HepG2 (cell line): Measurements from ENCODE around the gene PLCG2. TPM values are rescaled to one million over a fixed set of nuclear protein-coding genes. Genes with fewer than 3 reads are reported as not detected.

ENCODE experiments used
- ATAC-seq: fragments of 200-7000 bp; cut with Tn5 transposase; 3 replicates; pipeline ENCODE4 v1.9.1; 2020; ENCODE audit warnings: mild to moderate bottlenecking, moderate library complexity
- BruUV-seq: library from RNA; stranded (reverse); fragments of 400-500 nt; replicated peaks from 2 replicates; lab custom pipeline; 2021; lab: Mats Ljungman, UMichigan
- CTCF ChIA-PET: fragments of 300-600 bp; formaldehyde crosslinking; extraction: SDS; loops from one replicate; lab custom pipeline; 2021; ENCODE audit warnings: low total read pairs, inconsistent platforms, low intra/inter-chr PET ratio; lab: Yijun Ruan, JAX
- POLR2A ChIA-PET: fragments of 350-600 bp; sonication (Branson Sonifier 250); formaldehyde crosslinking; loops from one replicate; lab custom pipeline; 2020; ENCODE audit warnings: antibody characterized with exemption, inconsistent platforms; lab: Yijun Ruan, JAX
- DNase-seq: peaks from one replicate; pipeline ENCODE4 v3.0.0-alpha.2; 2015; ENCODE audit warnings: low spot score
- FAIRE-seq: peaks from 3 replicates; lab custom pipeline; 2011; peaks lifted over from hg19 to GRCh38; lab: Jason Lieb, UNC
- H2AFZ ChIP-seq: one replicate; pipeline ENCODE4 v1.6.1; 2011; ENCODE audit warnings: low read length, inconsistent platforms
- H3K27ac ChIP-seq: fragments of 300-600 bp; 3 replicates; pipeline ENCODE4 v1.8.0; 2011; ENCODE audit warnings: mixed run types, mild to moderate bottlenecking, mixed read lengths, low read length, inconsistent platforms; ENCODE audit not compliant: insufficient read depth; ENCODE audit errors: extremely low read length
- H3K27me3 ChIP-seq, 2 experiments: fragments of 200-600 bp in 1 of 2; 2 replicates in 1 of 2; 3 replicates in 1 of 2; pipeline versions ENCODE4 v1.6.0 to v1.8.0; 2011; ENCODE audit warnings: low read length in 2 of 2, mild to moderate bottlenecking in 2 of 2, moderate library complexity in 2 of 2, inconsistent platforms in 1 of 2; ENCODE audit not compliant: insufficient read depth in 2 of 2, control insufficient read depth in 1 of 2
- H3K36me3 ChIP-seq, 2 experiments: fragments of 200-600 bp in 1 of 2; replicated peaks in 1 of 2; 2 replicates in 1 of 2; 3 replicates in 1 of 2; pipeline versions ENCODE4 v1.5.1 to v1.8.0; 2011; ENCODE audit warnings: low read length in 2 of 2, inconsistent platforms in 1 of 2; ENCODE audit not compliant: insufficient read depth in 2 of 2, control insufficient read depth in 1 of 2
- H3K4me1 ChIP-seq: 2 replicates; pipeline ENCODE4 v1.5.1; 2012; ENCODE audit warnings: low read length, inconsistent platforms; ENCODE audit not compliant: insufficient read depth
- H3K4me2 ChIP-seq: 2 replicates; pipeline ENCODE4 v1.6.0; 2011; ENCODE audit warnings: low read depth, low read length, inconsistent platforms
- H3K4me3 ChIP-seq, 3 experiments: fragments of 200-600 bp in 1 of 3; sonication (generic), shearing (Covaris generic) in 1 of 3; replicated peaks in 1 of 3; 2 replicates each; pipeline ENCODE4 v1.5.1; 2011 to 2016; ENCODE audit warnings: low read length in 3 of 3, inconsistent platforms in 2 of 3, low read depth in 2 of 3, mild to moderate bottlenecking in 2 of 3, control low read depth in 1 of 3, mixed read lengths in 1 of 3; ENCODE audit not compliant: insufficient read depth in 1 of 3
- H3K79me2 ChIP-seq: one replicate; pipeline ENCODE4 v1.6.1; 2011; ENCODE audit warnings: low read length, inconsistent platforms; ENCODE audit not compliant: insufficient read depth
- H3K9ac ChIP-seq: 2 replicates; pipeline ENCODE4 v1.6.0; 2011; ENCODE audit warnings: mild to moderate bottlenecking, low read depth, low read length, inconsistent platforms; ENCODE audit not compliant: insufficient read depth
- H3K9me3 ChIP-seq: 2 replicates; pipeline ENCODE4 v1.5.1; 2012; ENCODE audit warnings: mild to moderate bottlenecking, low read length
- H4K20me1 ChIP-seq: 2 replicates; pipeline ENCODE4 v1.6.0; 2011; ENCODE audit warnings: inconsistent platforms, mild to moderate bottlenecking, low read length, moderate library complexity; ENCODE audit not compliant: insufficient read depth
- KDM1A ChIP-seq: IDR thresholded peaks from 2 replicates; pipeline ENCODE4 v1.6.1; 2016; ENCODE audit warnings: missing compliant biosample characterization
- RAD21 ChIP-seq: fragments of 450-650 bp; formaldehyde crosslinking; IDR thresholded peaks from 2 replicates; pipeline ENCODE4 v1.5.0; 2020; ENCODE audit warnings: mild to moderate bottlenecking
- SRSF4 ChIP-seq: fragments of 200-400 bp; formaldehyde crosslinking; IDR thresholded peaks from one replicate; pipeline ENCODE4 v1.6.1; 2018; ENCODE audit warnings: mild to moderate bottlenecking, low read depth, low read length, moderate library complexity; ENCODE audit not compliant: poor library complexity, severe bottlenecking
- ZFP36 ChIP-seq: fragments of 150-350 bp; IDR thresholded peaks from 2 replicates; pipeline ENCODE4 v1.6.1; 2018; ENCODE audit warnings: borderline replicate concordance, low read length, low read depth; ENCODE audit not compliant: partially characterized antibody
- ZNF839 ChIP-seq: sonication (generic); formaldehyde crosslinking; IDR thresholded peaks from 2 replicates; pipeline ENCODE4 v1.4.0; 2020; ENCODE audit warnings: missing genetic modification reagents, mild to moderate bottlenecking, borderline replicate concordance
- ZSCAN9 ChIP-seq: IDR thresholded peaks from 2 replicates; pipeline ENCODE4 v1.6.1; 2016; ENCODE audit warnings: borderline replicate concordance
- WGBS: methylation state at CpG from one replicate; pipeline ENCODE4 v1.1.6; 2017; ENCODE audit warnings: low lambda C conversion rate; 5-methylcytosine and 5-hydroxymethylcytosine counted together
- in situ Hi-C: cut with HindIII; loops from 2 replicates; pipeline ENCODE4 v1.10.0; 2017; ENCODE audit warnings: low pct_unique_long_range_greater_than_20kb; ENCODE audit not compliant: extremely low pct_ligation_motif_present
- intact Hi-C: fragments of 100-400 bp; cut with micrococcal nuclease; formaldehyde crosslinking; loops from one replicate; pipeline ENCODE4 v1.10.0; 2022; ENCODE audit not compliant: unreplicated experiment
- polyA plus RNA-seq, 8 experiments: library from polyadenylated mRNA; depleted of rRNA in 3 of 8; stranded (reverse) in 7 of 8; unstranded in 1 of 8; fragments of >200 nt; fragmentation: Illumina TruSeq in 4 of 8; extraction: Trizol in 4 of 8; gene quantifications; 2 replicates each; pipeline versions ENCODE4 v1.2.1 to v1.2.3, GENCODE V29; 2011 to 2016; ENCODE audit warnings: low read depth in 4 of 8, missing spikeins in 1 of 8, mixed read lengths in 1 of 8; ENCODE audit not compliant: insufficient read depth in 1 of 8
- total RNA-seq, 5 experiments: library from RNA; depleted of rRNA; stranded (reverse); fragments of >200 nt; fragmentation: Illumina TruSeq; extraction: Trizol; gene quantifications; 2 replicates each; pipeline ENCODE4 v1.2.3, GENCODE V29; 2016; ENCODE audit warnings: low read depth in 1 of 5
- TF ChIP-seq, protein P1 (sequence below): sonication (generic); formaldehyde crosslinking; IDR thresholded peaks from 2 replicates; pipeline ENCODE4 v1.5.0; 2020; ENCODE audit warnings: mild to moderate bottlenecking, missing genetic modification reagents, moderate library complexity
- TF ChIP-seq, protein P2 (sequence below): sonication (generic); formaldehyde crosslinking; IDR thresholded peaks from 2 replicates; pipeline ENCODE4 v1.4.0; 2020; ENCODE audit warnings: missing genetic modification reagents, borderline replicate concordance

Gene PLCG2
- total and polyA plus RNA-seq, 2 of the 13 experiments (the other 11 are each of a cell fraction or from before 2014, with no cell fraction given), result 0.13 to 0.18 TPM

DNA sequence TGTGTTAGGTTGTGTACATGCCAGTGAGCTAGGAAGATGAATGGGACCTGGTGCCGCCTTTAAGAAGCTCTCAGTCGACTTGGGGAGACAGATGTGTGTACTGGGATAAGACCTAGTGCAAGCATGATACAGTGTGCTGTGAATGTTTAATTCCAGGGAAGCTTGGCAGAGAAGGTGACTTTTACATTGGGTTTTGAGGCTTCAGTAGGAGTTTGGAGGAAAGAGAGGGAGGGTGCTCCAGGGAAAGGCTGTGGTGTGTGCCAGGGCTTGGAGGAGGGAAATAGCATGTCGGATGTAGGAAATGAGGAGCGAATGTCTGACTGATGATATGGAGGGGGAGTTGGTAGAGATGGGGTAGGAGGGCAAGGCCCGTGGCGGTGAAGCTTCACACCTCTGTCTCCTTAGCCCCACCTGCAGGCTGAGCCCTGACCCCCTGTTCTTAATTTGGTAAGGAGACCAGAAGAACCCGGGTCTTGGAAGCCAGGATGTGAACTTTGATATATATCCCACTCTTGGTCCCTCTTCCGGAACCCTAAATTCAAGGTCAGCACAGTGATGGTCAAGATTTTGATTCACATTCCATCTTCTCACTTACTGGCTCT lies 76.6 kb downstream of the PLCG2 start:
- CTCF ChIA-PET, result no interaction called here
- TF ChIP-seq ZFP36, result no peak
- TF ChIP-seq, protein P1, sequence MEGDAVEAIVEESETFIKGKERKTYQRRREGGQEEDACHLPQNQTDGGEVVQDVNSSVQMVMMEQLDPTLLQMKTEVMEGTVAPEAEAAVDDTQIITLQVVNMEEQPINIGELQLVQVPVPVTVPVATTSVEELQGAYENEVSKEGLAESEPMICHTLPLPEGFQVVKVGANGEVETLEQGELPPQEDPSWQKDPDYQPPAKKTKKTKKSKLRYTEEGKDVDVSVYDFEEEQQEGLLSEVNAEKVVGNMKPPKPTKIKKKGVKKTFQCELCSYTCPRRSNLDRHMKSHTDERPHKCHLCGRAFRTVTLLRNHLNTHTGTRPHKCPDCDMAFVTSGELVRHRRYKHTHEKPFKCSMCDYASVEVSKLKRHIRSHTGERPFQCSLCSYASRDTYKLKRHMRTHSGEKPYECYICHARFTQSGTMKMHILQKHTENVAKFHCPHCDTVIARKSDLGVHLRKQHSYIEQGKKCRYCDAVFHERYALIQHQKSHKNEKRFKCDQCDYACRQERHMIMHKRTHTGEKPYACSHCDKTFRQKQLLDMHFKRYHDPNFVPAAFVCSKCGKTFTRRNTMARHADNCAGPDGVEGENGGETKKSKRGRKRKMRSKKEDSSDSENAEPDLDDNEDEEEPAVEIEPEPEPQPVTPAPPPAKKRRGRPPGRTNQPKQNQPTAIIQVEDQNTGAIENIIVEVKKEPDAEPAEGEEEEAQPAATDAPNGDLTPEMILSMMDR (CRISPR knock-in tag), result peak; percentile 12; the same call in 1 of the 2 replicates
- Histone ChIP-seq H3K4me2 (no peak overlapping the region), H3K27me3 (peaks cover 3 to 30% of the 10 kb centered on the region in 2 experiments; a peak in 3 of 5 replicates), H2AFZ (no peak overlapping the region), H3K9me3 (no peaks in the 10 kb centered on the region), H3K4me3 (no peak overlapping the region), H3K79me2 (no peaks in the 10 kb centered on the region), H3K9ac (no peak overlapping the region), H4K20me1 (no peaks in the 10 kb centered on the region), H3K4me1 (no peaks in the 10 kb centered on the region), H3K27ac (no peak overlapping the region), H3K36me3 (no peaks in the 10 kb centered on the region)
- WGBS, result 25% methylated on average over 8 of the region's 8 CpGs
- no peak for ATAC-seq
- DNase-seq, result no peak
- no peak for FAIRE-seq
- in situ Hi-C loops (no loop called here), intact Hi-C loops (no loop called here)
- BruUV-seq, result no TSS peak
- POLR2A ChIA-PET, result no interaction called here

DNA sequence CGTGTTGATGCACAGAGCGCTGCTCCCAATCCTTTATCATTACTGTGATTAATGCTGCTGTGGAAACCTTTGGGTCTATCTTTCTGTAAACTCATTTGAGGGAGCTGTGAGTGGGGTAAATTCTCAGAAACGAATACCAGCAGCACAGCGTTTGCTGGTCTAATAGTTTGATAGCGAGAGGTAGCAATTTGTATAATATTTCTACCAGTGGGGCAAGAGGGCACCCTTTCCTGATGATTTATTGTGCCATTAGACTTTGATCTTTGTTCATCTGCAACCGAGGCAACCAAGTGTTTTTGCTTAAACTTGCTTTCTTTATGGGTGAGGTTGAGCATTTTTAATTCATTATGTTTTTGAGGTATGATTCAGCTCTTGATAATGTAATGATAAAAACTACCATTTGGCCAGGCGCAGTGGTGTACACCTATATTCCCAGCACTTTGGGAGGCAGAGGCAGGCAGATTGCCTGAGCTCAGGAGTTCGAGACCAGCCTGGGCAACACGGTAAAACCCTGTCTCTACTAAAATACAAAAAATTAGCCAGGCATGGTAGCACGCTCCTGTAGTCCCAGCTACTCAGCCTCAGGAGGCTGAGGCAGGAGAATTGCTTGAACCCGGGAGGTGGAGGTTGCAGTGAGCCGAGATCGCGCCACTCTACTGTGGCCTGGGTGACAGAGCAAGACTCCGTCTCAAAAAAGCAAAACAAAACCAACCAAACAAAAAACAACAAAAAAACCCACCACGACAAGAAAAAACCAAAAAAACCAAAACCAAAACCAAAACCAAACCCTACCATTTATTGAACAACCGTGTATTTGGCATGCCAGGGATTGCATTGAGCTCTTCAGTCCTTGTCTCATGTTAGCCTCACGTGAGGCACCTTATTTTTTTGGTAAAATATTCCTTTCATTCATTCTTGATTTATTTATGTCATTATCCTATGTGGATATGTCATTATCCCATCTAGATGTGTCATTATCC lies 81.5 kb downstream of the PLCG2 start:
- Histone ChIP-seq H3K4me3 (no peak overlapping the region), H3K27me3 (peaks cover 6 to 50% of the 10 kb centered on the region in 2 experiments; a peak in 4 of 5 replicates), H3K9me3 (no peaks in the 10 kb centered on the region), H3K4me2 (no peak overlapping the region), H4K20me1 (no peaks in the 10 kb centered on the region), H3K27ac (no peak overlapping the region), H2AFZ (no peak overlapping the region), H3K9ac (no peak overlapping the region), H3K79me2 (no peaks in the 10 kb centered on the region), H3K36me3 (no peaks in the 10 kb centered on the region), H3K4me1 (no peaks in the 10 kb centered on the region)
- ChIA-PET CTCF (no interaction called here), POLR2A (no interaction called here)
- 40% methylated on average over 18 of the region's 18 CpGs for WGBS
- intact Hi-C loops, result no loop called here
- TF ChIP-seq, protein P2, sequence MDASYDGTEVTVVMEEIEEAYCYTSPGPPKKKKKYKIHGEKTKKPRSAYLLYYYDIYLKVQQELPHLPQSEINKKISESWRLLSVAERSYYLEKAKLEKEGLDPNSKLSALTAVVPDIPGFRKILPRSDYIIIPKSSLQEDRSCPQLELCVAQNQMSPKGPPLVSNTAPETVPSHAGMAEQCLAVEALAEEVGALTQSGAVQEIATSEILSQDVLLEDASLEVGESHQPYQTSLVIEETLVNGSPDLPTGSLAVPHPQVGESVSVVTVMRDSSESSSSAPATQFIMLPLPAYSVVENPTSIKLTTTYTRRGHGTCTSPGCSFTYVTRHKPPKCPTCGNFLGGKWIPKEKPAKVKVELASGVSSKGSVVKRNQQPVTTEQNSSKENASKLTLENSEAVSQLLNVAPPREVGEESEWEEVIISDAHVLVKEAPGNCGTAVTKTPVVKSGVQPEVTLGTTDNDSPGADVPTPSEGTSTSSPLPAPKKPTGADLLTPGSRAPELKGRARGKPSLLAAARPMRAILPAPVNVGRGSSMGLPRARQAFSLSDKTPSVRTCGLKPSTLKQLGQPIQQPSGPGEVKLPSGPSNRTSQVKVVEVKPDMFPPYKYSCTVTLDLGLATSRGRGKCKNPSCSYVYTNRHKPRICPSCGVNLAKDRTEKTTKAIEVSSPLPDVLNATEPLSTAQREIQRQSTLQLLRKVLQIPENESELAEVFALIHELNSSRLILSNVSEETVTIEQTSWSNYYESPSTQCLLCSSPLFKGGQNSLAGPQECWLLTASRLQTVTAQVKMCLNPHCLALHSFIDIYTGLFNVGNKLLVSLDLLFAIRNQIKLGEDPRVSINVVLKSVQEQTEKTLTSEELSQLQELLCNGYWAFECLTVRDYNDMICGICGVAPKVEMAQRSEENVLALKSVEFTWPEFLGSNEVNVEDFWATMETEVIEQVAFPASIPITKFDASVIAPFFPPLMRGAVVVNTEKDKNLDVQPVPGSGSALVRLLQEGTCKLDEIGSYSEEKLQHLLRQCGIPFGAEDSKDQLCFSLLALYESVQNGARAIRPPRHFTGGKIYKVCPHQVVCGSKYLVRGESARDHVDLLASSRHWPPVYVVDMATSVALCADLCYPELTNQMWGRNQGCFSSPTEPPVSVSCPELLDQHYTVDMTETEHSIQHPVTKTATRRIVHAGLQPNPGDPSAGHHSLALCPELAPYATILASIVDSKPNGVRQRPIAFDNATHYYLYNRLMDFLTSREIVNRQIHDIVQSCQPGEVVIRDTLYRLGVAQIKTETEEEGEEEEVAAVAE (CRISPR knock-in tag), result no peak
- TF ChIP-seq ZSCAN9 (CRISPR knock-in tag) (no peak), KDM1A (CRISPR knock-in tag) (no peak), ZNF839 (CRISPR knock-in tag) (no peak), SRSF4 (no peak), RAD21 (CRISPR knock-in tag) (no peak)
- in situ Hi-C loops, result no loop called here
- BruUV-seq, result no TSS peak
- FAIRE-seq (no peak), ATAC-seq (no peak), DNase-seq (no peak)
